HG03039 (cell line): Measurements from ENCODE around the gene DPPA3.
"Not testable (repeated sequence)": the region's sequence is repeated elsewhere in the genome, so short reads cannot be mapped to it uniquely, and the experiment has no call there.

Experiments
- ATAC-seq: cut with Tn5 transposase; IDR thresholded peaks from one replicate; pipeline ENCODE4 v1.9.1; 2021; ENCODE audit warnings: mild to moderate bottlenecking, moderate library complexity; ENCODE audit not compliant: unreplicated experiment

DPPA3 gene

GRCh38 chr12:7729746-7730145 is 18.5 kb downstream of the DPPA3 start:
- no peak for ATAC-seq

DNA sequence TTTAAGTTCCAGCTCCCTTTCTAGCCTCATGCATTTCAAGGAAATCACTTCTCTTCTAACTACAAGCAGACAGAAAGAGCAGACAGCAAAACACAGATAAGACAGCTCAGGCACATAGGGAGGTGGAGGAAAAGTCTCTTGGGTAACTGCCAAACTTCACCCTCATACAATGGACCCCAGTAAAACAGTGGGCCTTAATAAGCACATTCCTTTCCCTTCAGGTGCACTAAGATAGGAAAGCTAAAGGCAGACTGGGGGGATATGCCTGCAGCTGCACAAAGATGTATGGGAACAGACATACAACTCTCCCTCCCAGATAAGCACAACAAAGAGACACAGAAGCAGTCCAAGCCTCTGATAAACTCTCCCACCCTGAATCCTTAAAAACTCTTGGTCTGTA is 19.8 kb downstream of the DPPA3 start:
- not testable (repeated sequence) for ATAC-seq

DNA sequence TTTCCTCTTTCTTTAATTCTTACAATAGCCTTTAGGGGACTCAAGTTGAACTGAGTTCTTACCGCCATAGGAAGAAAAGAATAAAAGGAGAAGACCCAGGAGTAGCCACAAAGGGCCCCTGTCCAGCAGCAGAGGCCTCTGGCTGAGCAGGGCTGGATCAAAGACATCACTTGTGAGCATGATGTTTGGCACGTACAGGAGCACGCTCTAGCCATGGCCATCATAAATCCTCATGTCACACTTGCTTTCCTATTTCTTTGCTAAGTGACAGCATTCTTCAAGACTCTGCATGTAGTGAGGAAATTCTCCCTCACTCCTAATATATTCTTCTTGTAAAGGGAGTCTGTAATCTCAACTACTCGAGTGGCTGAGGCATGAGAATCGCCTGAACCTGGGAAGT is 20.3 kb downstream of the DPPA3 start:
- ATAC-seq = no peak

DNA sequence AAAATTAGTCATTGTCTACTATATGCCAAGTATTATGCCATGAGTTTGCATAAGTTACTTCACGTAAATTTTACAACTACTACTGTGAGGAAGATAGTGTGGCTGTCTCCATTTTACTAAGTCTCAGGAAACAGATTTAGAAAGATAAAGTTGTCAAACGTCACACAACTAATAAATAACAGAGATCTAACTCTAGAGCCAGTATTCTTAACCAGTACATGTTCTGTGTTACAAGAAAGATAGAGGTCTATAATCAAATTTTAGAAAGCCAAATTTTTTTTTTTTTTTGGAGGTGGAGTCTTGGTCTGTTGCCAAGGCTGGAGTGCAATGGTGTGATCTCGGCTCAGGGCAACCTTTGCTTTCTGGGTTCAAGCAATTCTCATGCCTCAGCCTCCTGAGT is 21.8 kb downstream of the DPPA3 start:
- ATAC-seq = no peak

GRCh38 chr12:7747246-7747645 is 36.0 kb downstream of the DPPA3 start, which contains the start of gene CLEC4C:
CLEC4C (minus strand) TSS chr12:7747375; CDS start chr12:7747348, 27 bp downstream.
- ATAC-seq = no peak

DNA sequence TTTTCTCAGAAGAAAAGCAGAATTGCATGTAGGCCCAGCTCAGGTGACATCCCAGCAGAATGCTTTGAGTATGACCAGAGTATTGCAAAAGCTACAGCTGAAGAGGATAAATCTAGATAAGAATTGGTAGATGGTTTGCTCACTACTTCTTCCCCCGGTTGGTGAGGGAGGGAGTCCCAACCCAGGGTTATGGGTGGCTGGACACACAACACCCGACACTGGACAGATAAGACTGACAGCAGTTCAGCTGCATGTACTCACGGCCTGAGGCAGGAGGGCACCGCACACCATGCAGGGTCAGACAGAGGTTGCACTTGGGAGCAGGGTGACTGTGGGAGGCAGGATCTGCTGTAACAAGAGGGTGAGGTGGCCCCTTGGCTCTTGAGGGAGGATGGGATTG is 37.6 kb downstream of the DPPA3 start:
- ATAC-seq = no peak

- no peak for ATAC-seq
Observed at GRCh38 chr12:7749442-7749841, 38.2 kb downstream of the DPPA3 start.

GRCh38 chr12:7750350-7750749 is 39.1 kb downstream of the DPPA3 start:
- no peak for ATAC-seq

DNA sequence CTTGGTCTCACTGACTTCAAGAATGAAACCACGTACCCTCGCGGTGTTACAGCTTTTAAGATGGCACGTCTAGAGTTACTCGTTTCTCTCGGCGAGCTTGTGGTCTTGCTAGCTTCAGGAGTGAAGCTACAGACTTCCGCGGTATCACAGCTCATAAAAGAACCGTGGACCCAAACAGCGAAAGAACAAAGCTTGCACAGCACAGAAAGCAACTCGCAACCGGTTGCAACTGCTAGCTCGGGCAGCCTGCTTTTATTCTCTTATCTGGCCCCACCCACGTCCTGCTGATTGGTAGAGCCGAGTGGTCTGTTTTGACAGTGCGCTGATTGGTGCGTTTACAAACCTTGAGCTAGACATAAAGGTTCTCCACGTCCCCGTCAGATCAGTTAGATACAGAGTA is 40.2 kb downstream of the DPPA3 start:
- ATAC-seq = no peak

- not testable (repeated sequence) for ATAC-seq
Observed at GRCh38 chr12:7751941-7752922, 41.0 kb downstream of the DPPA3 start.

GRCh38 chr12:7755668-7756067 is 44.4 kb downstream of the DPPA3 start:
- ATAC-seq = not testable (repeated sequence)

DNA sequence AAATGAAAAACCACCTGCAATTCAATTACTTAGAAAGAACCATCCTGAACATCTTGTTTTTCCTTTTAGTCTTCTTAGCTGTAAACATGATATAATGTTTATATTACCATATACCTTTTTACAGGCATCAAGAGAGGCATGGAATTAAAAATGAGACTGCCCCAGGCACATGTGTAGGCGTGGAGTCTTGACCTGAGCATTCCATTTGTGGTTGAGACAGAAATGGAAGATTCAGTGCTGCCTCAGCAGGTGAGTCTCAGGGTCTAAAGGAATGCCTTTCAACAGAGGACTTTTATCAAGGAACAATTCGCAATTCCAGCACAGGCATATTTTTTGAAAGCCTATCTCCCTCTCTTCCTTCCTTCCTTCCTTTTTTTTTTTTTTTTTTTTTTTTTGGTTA is 45.8 kb downstream of the DPPA3 start:
- ATAC-seq = no peak

GRCh38 chr12:7758766-7759140 is 47.5 kb downstream of the DPPA3 start:
- ATAC-seq = no peak
